Esophagus squamous epithelium (tissue), 5 donors: ENCODE results near the gene IL1RAPL2. TPM values are rescaled to one million over a fixed set of nuclear protein-coding genes. Genes with fewer than 3 reads are reported as not detected.

Source experiments
- DNase-seq: peaks from one replicate; lab custom pipeline; 2025; lab: John Stamatoyannopoulos, UW
- H3K27ac ChIP-seq, 4 donors: fragments of 200-600 bp; sonication (generic); one replicate each; pipeline ENCODE4 v1.5.1; 2016 to 2019; ENCODE audit warnings: mild to moderate bottlenecking in 1 of 4
- H3K27me3 ChIP-seq, 4 donors: fragments of 200-600 bp; sonication (generic); 1 replicate in 3 of 4; 2 replicates in 1 of 4; pipeline versions ENCODE4 v1.5.1 to v1.6.0; 2017 to 2021; ENCODE audit warnings: antibody characterized with exemption in 1 of 4
- H3K36me3 ChIP-seq, 3 donors: fragments of 200-600 bp; sonication (generic); one replicate each; pipeline ENCODE4 v1.5.1; 2016 to 2019
- H3K4me1 ChIP-seq, 3 donors: fragments of 200-600 bp; sonication (generic); one replicate each; pipeline ENCODE4 v1.5.1; 2017 to 2019
- H3K4me3 ChIP-seq, 4 donors: fragments of 200-600 bp; sonication (generic); 1 replicate in 3 of 4; 2 replicates in 1 of 4; pipeline ENCODE4 v1.5.1; 2016 to 2019; ENCODE audit warnings: mild to moderate bottlenecking in 2 of 4, moderate library complexity in 1 of 4
- H3K9me3 ChIP-seq, 3 donors: fragments of 200-600 bp; sonication (generic); one replicate each; pipeline ENCODE4 v1.5.1; 2016 to 2019
- POLR2A ChIP-seq, 4 donors: fragments of 450-650 bp; IDR thresholded peaks; one replicate each; pipeline ENCODE4 v1.6.1; 2017; ENCODE audit warnings: antibody characterized with exemption in 4 of 4, mild to moderate bottlenecking in 4 of 4, moderate library complexity in 3 of 4
- WGBS, 2 donors: methylation state at CpG; one replicate each; pipeline ENCODE4 v1.1.5; 2018; 5-methylcytosine and 5-hydroxymethylcytosine counted together
- intact Hi-C: fragments of 100-400 bp; cut with DNase I; formaldehyde crosslinking; loops from one replicate; pipeline ENCODE4 v1.15.0; 2022
- total RNA-seq, 4 donors: library from RNA; depleted of rRNA; stranded (reverse); fragments of >200 nt; gene quantifications; one replicate each; pipeline ENCODE4 v1.1.0, GENCODE V29; 2016
- TF ChIP-seq, protein P1 (sequence below), 6 experiments: fragments of 450-650 bp in 4 of 6; fragments of 200-600 bp in 2 of 6; sonication (generic) in 2 of 6; IDR thresholded peaks; one replicate each; pipeline ENCODE4 v1.5.1; 2016 to 2019; ENCODE audit warnings: antibody characterized with exemption in 6 of 6, mild to moderate bottlenecking in 4 of 6, moderate library complexity in 4 of 6
- donor health status: DM: yes; HTN: yes; CAD: no.

Gene IL1RAPL2
- total RNA-seq, 4 donors from 2014 or later = 0.09 TPM; not detected in 3

DNA sequence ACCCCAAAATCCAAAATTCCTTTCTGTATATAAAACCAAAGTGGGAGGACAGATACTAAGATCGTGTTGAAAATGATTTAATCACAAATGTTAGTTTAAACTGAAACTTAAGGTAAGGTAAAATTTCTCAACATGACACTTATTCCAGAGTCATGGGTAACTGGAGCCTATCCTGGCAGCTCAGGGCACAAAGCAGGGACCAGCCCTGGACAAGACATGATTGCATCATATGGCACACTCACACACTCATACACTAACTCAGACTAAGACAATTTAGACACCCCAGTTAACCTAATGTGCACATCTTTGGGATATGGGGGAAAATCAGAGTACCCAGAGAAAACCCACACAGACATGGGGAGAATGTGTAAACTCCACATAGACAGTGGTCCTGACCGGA, 898.6 kb downstream of the IL1RAPL2 start:
- TF ChIP-seq, protein P1, sequence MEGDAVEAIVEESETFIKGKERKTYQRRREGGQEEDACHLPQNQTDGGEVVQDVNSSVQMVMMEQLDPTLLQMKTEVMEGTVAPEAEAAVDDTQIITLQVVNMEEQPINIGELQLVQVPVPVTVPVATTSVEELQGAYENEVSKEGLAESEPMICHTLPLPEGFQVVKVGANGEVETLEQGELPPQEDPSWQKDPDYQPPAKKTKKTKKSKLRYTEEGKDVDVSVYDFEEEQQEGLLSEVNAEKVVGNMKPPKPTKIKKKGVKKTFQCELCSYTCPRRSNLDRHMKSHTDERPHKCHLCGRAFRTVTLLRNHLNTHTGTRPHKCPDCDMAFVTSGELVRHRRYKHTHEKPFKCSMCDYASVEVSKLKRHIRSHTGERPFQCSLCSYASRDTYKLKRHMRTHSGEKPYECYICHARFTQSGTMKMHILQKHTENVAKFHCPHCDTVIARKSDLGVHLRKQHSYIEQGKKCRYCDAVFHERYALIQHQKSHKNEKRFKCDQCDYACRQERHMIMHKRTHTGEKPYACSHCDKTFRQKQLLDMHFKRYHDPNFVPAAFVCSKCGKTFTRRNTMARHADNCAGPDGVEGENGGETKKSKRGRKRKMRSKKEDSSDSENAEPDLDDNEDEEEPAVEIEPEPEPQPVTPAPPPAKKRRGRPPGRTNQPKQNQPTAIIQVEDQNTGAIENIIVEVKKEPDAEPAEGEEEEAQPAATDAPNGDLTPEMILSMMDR (IDR thresholded peaks at IDR 0.05) = no peak
- no peak for TF ChIP-seq POLR2A (IDR thresholded peaks at IDR 0.05)
- no peaks in the 10 kb centered on the region for H3K4me1 ChIP-seq
- WGBS, 2 donors = 68 to 73% methylated on average over 2 of the region's 2 CpGs
- intact Hi-C loops = no loop called here
- H3K4me3 ChIP-seq = no peak overlapping the region
- no peaks in the 10 kb centered on the region for H3K27me3 ChIP-seq
- H3K9me3 ChIP-seq = no peaks in the 10 kb centered on the region
- DNase-seq = no peak
- no peaks in the 10 kb centered on the region for H3K36me3 ChIP-seq
- H3K27ac ChIP-seq = no peak overlapping the region

DNA sequence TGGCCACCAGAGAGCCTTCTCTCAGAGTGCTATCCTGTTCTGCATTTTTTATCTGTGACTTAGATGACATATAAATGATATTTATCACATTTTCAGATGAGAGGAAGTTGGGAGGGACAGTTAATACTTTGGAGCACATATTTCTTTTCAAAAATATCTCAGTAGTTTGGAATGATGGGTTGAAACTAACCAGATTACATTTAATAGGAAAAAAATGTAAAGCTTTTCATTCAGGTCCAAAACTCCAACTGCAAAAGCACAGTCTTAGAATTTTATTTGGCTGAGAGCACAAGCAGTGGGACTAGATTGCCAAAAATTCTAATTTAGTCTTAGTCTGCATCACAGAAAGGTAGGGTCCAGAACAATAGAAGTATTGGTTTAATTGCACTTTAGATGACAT, 902.7 kb downstream of the IL1RAPL2 start:
- intact Hi-C loops = no loop called here
- Histone ChIP-seq H3K36me3 (no peaks in the 10 kb centered on the region), H3K27ac (no peak overlapping the region), H3K27me3 (no peaks in the 10 kb centered on the region), H3K4me1 (no peaks in the 10 kb centered on the region), H3K4me3 (no peak overlapping the region), H3K9me3 (no peaks in the 10 kb centered on the region)
- TF ChIP-seq, protein P1 (IDR thresholded peaks at IDR 0.05) = no peak
- no peak for TF ChIP-seq POLR2A (IDR thresholded peaks at IDR 0.05)
- DNase-seq = no peak

DNA sequence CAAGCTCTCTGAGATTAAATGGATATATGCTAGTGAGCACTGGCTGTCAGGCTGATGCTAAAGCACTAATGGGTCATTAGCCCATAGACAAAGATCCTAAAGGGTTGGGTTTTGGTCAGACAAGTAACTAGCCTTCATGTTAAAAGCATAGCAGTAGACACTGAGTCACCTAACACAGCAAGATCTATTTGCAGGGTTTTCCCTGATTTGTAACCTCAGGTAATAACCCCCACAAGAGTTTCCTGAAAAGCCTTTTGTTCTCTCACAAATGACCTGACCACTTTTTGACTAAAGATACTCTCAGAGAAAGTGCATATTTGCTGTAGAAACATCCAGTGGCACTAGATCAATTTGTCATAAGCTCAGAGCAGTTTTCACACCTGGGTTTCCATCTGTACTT, 905.6 kb downstream of the IL1RAPL2 start:
- intact Hi-C loops = no loop called here
- Histone ChIP-seq H3K36me3 (no peaks in the 10 kb centered on the region), H3K4me1 (no peaks in the 10 kb centered on the region), H3K4me3 (no peak overlapping the region), H3K9me3 (no peaks in the 10 kb centered on the region), H3K27ac (no peak overlapping the region), H3K27me3 (no peaks in the 10 kb centered on the region)
- DNase-seq = no peak
- TF ChIP-seq POLR2A (IDR thresholded peaks at IDR 0.05) = no peak
- TF ChIP-seq, protein P1 (IDR thresholded peaks at IDR 0.05) = no peak

DNA sequence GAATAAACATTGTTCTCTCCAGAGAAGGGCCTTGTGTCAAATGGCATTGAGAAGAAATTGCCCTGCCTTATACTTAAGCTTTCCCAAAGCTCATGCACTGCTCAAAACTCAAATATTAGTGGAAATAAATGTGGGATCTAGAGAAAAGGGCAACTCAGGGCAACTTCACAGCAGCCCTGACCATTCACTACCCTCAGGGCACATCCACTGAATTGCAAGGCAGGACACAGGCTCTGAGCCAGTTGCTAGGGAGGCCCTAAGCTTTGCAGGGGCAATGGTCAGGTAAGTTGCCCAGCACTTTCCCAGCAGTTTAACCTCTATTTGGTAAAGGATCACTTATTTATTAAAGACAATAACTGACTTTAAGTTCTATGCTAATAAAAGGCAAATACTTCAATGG, 909.8 kb downstream of the IL1RAPL2 start:
- H3K27ac ChIP-seq = no peak overlapping the region
- intact Hi-C loops = no loop called here
- H3K27me3 ChIP-seq = no peaks in the 10 kb centered on the region
- H3K4me1 ChIP-seq = no peaks in the 10 kb centered on the region
- TF ChIP-seq POLR2A (IDR thresholded peaks at IDR 0.05) = no peak
- TF ChIP-seq, protein P1 (IDR thresholded peaks at IDR 0.05) = no peak
- H3K4me3 ChIP-seq = no peak overlapping the region
- no peaks in the 10 kb centered on the region for H3K36me3 ChIP-seq
- H3K9me3 ChIP-seq = no peaks in the 10 kb centered on the region
- no peak for DNase-seq

DNA sequence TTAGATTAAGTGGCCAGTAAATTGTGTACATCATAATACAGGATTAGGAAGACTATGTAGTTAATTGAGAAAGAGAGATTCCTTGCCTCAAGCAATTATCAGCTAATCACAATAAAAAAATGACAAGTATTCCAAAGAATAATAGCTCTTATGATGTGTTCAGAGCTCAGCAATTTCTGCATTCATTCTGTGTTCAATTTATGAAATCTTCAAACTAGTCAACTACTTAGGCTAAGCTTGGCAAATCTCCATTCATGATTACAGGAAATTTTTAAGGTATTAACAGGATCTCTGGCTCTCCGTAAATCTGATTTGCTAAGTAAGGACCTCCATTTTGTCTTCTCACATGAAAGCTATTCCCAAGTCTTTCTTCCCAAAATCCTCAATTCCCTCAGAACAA, 911.4 kb downstream of the IL1RAPL2 start:
- no peaks in the 10 kb centered on the region for H3K36me3 ChIP-seq
- intact Hi-C loops = no loop called here
- no peak overlapping the region for H3K4me3 ChIP-seq
- no peak for DNase-seq
- no peaks in the 10 kb centered on the region for H3K27me3 ChIP-seq
- no peaks in the 10 kb centered on the region for H3K4me1 ChIP-seq
- 75 to 100% methylated on average over 1 of the region's 1 CpG for WGBS, 2 donors
- no peak overlapping the region for H3K27ac ChIP-seq
- TF ChIP-seq, protein P1 (IDR thresholded peaks at IDR 0.05) = no peak
- TF ChIP-seq POLR2A (IDR thresholded peaks at IDR 0.05) = no peak
- no peaks in the 10 kb centered on the region for H3K9me3 ChIP-seq
